HG03354 (cell line): ENCODE data around the gene RNASE12.

Source experiments
- ATAC-seq: cut with Tn5 transposase; IDR thresholded peaks from one replicate; pipeline ENCODE4 v1.9.1; 2021; ENCODE audit warnings: mild to moderate bottlenecking; ENCODE audit not compliant: unreplicated experiment, poor library complexity, severe bottlenecking

The RNASE12 gene

GRCh38 chr14:20548414-20549158 is 42.6 kb downstream of the RNASE12 start:
- ATAC-seq, result no peak

- no peak for ATAC-seq
Observed at GRCh38 chr14:20546877-20547276, 44.3 kb downstream of the RNASE12 start.
